Karpas-422 (cell line): Measurements from ENCODE around the gene EYA2. TPM values are rescaled to one million over a fixed set of nuclear protein-coding genes. Genes with fewer than 3 reads are reported as not detected.

ENCODE experiments used
- DNase-seq: peaks from one replicate; pipeline ENCODE4 v3.0.0-alpha.2; 2015
- H2AFZ ChIP-seq: fragments of 200-600 bp; sonication (generic); 2 replicates; pipeline ENCODE4 v1.6.1; 2014; ENCODE audit warnings: antibody characterized with exemption, low read length, mixed read lengths
- H3K27ac ChIP-seq: fragments of 200-600 bp; sonication (generic); 2 replicates; pipeline ENCODE4 v1.5.1; 2014; ENCODE audit warnings: mild to moderate bottlenecking, low read length, moderate library complexity
- H3K27me3 ChIP-seq: fragments of 200-600 bp; sonication (generic); 2 replicates; pipeline ENCODE4 v1.6.1; 2014; ENCODE audit warnings: low read length, mixed read lengths
- H3K36me3 ChIP-seq: fragments of 200-600 bp; sonication (generic); 2 replicates; pipeline ENCODE4 v1.6.1; 2014; ENCODE audit warnings: low read length, mixed read lengths; ENCODE audit not compliant: insufficient read depth
- H3K4me1 ChIP-seq: fragments of 200-600 bp; sonication (generic); 2 replicates; pipeline ENCODE4 v1.6.1; 2014; ENCODE audit warnings: mild to moderate bottlenecking, low read length, mixed read lengths
- H3K4me2 ChIP-seq: fragments of 200-600 bp; sonication (generic); 2 replicates; pipeline ENCODE4 v1.6.1; 2014; ENCODE audit warnings: low read length, low read depth, mild to moderate bottlenecking; ENCODE audit not compliant: poor library complexity, severe bottlenecking
- H3K4me3 ChIP-seq: fragments of 200-600 bp; sonication (generic); 2 replicates; pipeline ENCODE4 v1.5.1; 2014; ENCODE audit warnings: mild to moderate bottlenecking, antibody characterized with exemption, low read length, mixed read lengths
- H3K79me2 ChIP-seq: fragments of 200-600 bp; sonication (generic); 2 replicates; pipeline ENCODE4 v1.6.1; 2014; ENCODE audit warnings: mild to moderate bottlenecking, low read length, mixed read lengths
- H3K9ac ChIP-seq: fragments of 200-600 bp; sonication (generic); 2 replicates; pipeline ENCODE4 v1.6.0; 2014; ENCODE audit warnings: low read length
- H3K9me2 ChIP-seq: fragments of 200-600 bp; sonication (generic), shearing (Covaris generic); replicated peaks from 2 replicates; pipeline ENCODE4 v1.6.0; 2014; ENCODE audit warnings: mild to moderate bottlenecking, low read length, moderate library complexity; ENCODE audit not compliant: insufficient read depth
- H3K9me3 ChIP-seq: fragments of 300-700, 200-600 bp; sonication (generic); 2 replicates; pipeline ENCODE4 v1.6.1; 2014; ENCODE audit warnings: low read length, mixed read lengths
- H4K20me1 ChIP-seq: fragments of 200-600 bp; sonication (generic); 2 replicates; pipeline ENCODE4 v1.6.1; 2014; ENCODE audit warnings: mild to moderate bottlenecking, antibody characterized with exemption, low read length, low read depth; ENCODE audit not compliant: insufficient read depth
- total RNA-seq: library from RNA; depleted of rRNA; stranded (reverse); fragments of >200 nt; shearing (Covaris generic); gene quantifications from 2 replicates; pipeline ENCODE4 v1.2.3, GENCODE V29; 2014; ENCODE audit warnings: low replicate concordance

The EYA2 gene
- total RNA-seq, 1 experiment from 2014 or later = not detected

DNA sequence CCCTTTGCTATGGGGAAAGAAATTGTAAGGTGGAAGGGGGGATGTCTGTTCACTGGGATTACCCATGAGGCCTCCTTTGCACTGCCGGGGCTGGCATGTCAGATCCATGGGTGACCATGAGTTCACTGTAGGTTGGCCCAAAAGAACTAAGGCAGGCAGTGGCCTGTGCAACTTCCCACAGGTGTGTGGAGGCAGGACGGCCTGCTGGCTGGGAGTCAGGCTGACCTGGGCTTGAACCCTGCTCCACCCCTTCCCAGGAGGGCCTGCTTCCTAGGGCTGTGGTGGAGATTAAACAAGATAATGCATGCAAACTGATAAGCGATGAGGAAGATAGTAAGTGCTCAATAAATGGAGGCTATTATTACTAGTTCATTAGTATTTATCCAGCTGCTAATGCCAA lies 163.0 kb downstream of the EYA2 start:
- DNase-seq = no peak
- Histone ChIP-seq H3K4me3 (no peak overlapping the region), H3K4me2 (no peak overlapping the region), H2AFZ (no peak overlapping the region), H3K9ac (no peak overlapping the region), H3K9me3 (no peaks in the 10 kb centered on the region), H3K9me2 (no peaks in the 10 kb centered on the region), H3K27me3 (no peaks in the 10 kb centered on the region), H3K4me1 (no peaks in the 10 kb centered on the region), H3K36me3 (no peaks in the 10 kb centered on the region), H3K79me2 (no peaks in the 10 kb centered on the region), H3K27ac (no peak overlapping the region), H4K20me1 (no peaks in the 10 kb centered on the region)

DNA sequence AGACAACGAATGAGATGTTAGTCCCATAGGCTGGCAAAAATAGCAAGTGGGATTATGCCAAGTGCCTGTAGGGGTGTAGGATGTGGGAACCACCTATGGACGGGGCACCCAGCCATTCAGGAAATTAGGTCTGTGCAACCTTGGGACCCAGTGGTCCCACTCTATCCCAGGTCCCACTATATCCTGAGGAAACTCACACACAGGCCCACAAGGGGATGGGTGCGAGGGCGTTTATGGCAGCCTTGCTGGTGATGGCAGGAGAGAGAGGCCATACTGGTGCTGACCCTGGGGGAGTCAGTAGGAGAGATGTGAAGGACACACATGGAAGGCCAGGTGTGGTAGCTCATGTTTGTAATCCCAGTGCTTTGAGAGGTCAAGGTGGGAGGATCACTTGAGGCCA lies 163.6 kb downstream of the EYA2 start:
- no peaks in the 10 kb centered on the region for H3K27me3 ChIP-seq
- no peak overlapping the region for H3K4me3 ChIP-seq
- H3K4me1 ChIP-seq = no peaks in the 10 kb centered on the region
- no peak overlapping the region for H3K4me2 ChIP-seq
- H2AFZ ChIP-seq = no peak overlapping the region
- H3K9ac ChIP-seq = no peak overlapping the region
- no peaks in the 10 kb centered on the region for H3K9me2 ChIP-seq
- H3K79me2 ChIP-seq = no peaks in the 10 kb centered on the region
- no peaks in the 10 kb centered on the region for H3K9me3 ChIP-seq
- no peaks in the 10 kb centered on the region for H4K20me1 ChIP-seq
- no peak overlapping the region for H3K27ac ChIP-seq
- H3K36me3 ChIP-seq = no peaks in the 10 kb centered on the region
- DNase-seq = no peak

DNA sequence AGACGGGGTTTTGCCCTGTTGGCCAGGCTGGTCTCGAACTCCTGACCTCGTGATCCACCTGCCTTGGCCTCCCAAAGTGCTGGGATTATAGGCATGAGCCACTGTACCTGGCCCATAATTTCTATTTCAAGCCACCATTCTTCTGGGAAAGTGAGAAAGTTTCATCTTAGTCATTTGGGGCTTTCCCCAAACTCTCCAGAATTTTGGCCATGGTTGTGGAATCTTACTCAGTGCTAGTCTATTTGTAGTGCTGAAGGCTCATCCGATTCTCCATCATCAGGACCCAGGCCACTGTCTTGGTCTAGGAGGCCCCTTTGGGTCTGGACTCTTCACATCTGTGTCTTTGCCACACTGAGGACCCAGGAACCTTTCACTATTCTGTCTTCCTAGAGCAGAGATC lies 164.9 kb downstream of the EYA2 start:
- no peak for DNase-seq
- Histone ChIP-seq H3K79me2 (no peaks in the 10 kb centered on the region), H3K27ac (no peak overlapping the region), H3K36me3 (no peaks in the 10 kb centered on the region), H2AFZ (no peak overlapping the region), H3K4me2 (no peak overlapping the region), H3K9me3 (no peaks in the 10 kb centered on the region), H4K20me1 (no peaks in the 10 kb centered on the region), H3K4me3 (no peak overlapping the region), H3K9me2 (no peaks in the 10 kb centered on the region), H3K4me1 (peaks cover 5% of the 10 kb centered on the region), H3K9ac (no peak overlapping the region), H3K27me3 (no peaks in the 10 kb centered on the region)

DNA sequence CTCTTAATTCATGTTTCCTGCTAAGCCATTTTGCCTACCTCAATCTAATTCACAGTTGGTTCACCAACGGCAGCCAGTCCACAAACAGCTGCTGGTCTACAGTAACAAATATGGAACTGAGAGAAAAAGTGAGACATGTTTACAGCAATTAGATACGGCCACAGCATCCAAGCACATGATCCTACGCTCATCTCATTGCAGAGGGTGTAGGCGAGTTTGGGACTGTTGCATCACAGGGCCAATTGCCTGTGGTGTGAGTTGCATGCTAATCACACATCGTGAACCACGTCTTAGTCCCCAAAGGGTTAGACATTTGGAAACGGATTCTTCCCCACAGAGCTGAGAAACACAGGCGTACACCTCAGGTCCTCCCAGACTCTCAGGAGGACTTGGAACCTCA lies 166.9 kb downstream of the EYA2 start:
- Histone ChIP-seq H3K9me3 (no peaks in the 10 kb centered on the region), H3K36me3 (no peaks in the 10 kb centered on the region), H3K27ac (no peak overlapping the region), H3K9me2 (no peaks in the 10 kb centered on the region), H3K4me3 (no peak overlapping the region), H3K27me3 (no peaks in the 10 kb centered on the region), H3K9ac (no peak overlapping the region), H4K20me1 (no peaks in the 10 kb centered on the region), H2AFZ (no peak overlapping the region), H3K4me2 (no peak overlapping the region), H3K4me1 (peaks cover 5% of the 10 kb centered on the region), H3K79me2 (no peaks in the 10 kb centered on the region)
- no peak for DNase-seq

DNA sequence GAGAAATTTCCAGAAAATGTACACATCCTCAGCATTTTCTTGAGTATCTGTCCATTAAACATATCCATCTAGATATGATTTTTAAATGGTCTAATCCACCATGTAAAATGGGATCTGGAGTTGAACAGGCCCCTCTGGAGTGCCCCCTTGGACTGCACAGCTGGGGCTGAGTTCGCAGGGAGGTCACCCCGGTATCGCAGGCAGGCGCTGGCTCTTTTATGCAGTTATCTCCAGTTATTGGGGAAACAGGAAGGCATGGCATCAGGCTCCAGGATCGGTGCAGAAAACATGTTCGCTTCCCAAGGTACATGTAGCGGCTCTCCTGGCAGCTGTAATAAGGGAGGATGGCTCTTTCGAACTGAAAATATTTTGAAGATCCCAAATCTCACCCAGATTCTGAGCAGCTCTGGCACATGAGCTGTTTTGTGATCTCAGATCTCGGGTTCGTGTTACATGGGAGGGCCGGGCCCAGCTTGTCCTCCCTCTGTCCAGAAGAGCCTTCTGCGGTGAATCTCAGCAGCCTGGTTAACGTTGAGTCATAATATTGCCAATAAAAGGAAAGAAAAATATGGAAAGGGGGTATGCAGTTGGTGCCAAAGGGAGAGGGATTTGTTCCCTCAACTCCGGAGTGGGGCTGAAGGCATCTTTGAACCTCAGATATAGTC lies 167.7 kb downstream of the EYA2 start:
- H3K4me2 ChIP-seq = no peak overlapping the region
- peaks cover 5% of the 10 kb centered on the region for H3K4me1 ChIP-seq
- H3K9ac ChIP-seq = no peak overlapping the region
- no peaks in the 10 kb centered on the region for H4K20me1 ChIP-seq
- no peaks in the 10 kb centered on the region; the same call in 1 of the 2 replicates for H3K27me3 ChIP-seq
- no peaks in the 10 kb centered on the region for H3K9me3 ChIP-seq
- DNase-seq = no peak
- H3K4me3 ChIP-seq = no peak overlapping the region
- H3K9me2 ChIP-seq = no peaks in the 10 kb centered on the region
- no peaks in the 10 kb centered on the region for H3K79me2 ChIP-seq
- no peak overlapping the region for H2AFZ ChIP-seq
- H3K27ac ChIP-seq = no peak overlapping the region
- H3K36me3 ChIP-seq = no peaks in the 10 kb centered on the region

DNA sequence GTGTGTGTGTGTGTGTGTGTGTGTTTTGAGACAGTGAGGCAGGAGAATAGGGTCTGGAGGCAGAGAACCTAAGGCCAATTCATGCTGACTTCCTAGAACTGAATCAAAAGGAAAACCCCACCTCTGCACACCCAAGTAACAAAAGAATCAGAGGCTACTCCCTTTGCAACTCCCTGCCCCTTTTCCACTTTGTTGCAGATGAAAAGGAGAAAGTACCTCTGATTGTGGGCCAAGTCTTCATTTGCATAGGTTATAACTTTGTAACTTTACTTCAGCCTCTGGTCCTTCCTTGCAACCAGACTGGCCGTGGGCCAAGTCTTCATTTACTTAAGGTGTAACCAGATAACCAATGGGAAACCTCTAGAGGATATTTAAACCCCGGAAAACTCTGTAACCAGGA lies 168.8 kb downstream of the EYA2 start:
- Histone ChIP-seq H3K27ac (no peak overlapping the region), H3K9ac (no peak overlapping the region), H3K9me2 (no peaks in the 10 kb centered on the region), H3K79me2 (no peaks in the 10 kb centered on the region), H3K9me3 (0 out of 2 replicates have a peak, but pooled peaks cover 2% of the 10 kb centered on the region), H3K4me2 (no peak overlapping the region), H3K36me3 (no peaks in the 10 kb centered on the region), H2AFZ (no peak overlapping the region), H3K4me1 (peaks cover 5% of the 10 kb centered on the region), H3K4me3 (no peak overlapping the region), H4K20me1 (no peaks in the 10 kb centered on the region), H3K27me3 (no peaks in the 10 kb centered on the region; the same call in 1 of the 2 replicates)
- DNase-seq = no peak

DNA sequence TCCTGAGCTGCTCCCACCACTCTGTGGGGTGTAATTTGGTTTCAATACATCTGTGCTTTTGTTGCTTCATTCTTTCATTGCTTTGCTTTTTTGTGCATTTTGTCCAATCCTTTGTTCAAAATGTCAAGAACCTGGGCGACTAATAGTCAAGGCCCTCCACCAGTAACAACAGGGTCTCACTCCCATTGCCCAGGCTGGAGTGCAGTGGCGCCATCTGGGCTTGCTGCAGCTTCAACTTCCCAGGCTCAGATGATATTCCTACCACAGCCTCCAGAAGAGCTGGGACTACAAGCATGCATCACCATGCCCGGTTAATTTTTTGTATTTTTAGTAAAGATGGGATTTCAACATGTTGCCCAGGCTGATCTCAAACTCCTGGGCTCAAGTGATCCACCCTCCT lies 169.2 kb downstream of the EYA2 start:
- H3K9me2 ChIP-seq = no peaks in the 10 kb centered on the region
- no peak overlapping the region for H3K4me2 ChIP-seq
- DNase-seq = no peak
- no peaks in the 10 kb centered on the region for H3K36me3 ChIP-seq
- no peak overlapping the region for H2AFZ ChIP-seq
- H4K20me1 ChIP-seq = no peaks in the 10 kb centered on the region
- no peak overlapping the region for H3K4me3 ChIP-seq
- no peak overlapping the region for H3K27ac ChIP-seq
- H3K79me2 ChIP-seq = no peaks in the 10 kb centered on the region
- no peak overlapping the region for H3K9ac ChIP-seq
- H3K9me3 ChIP-seq = 0 out of 2 replicates have a peak, but pooled peaks cover 2% of the 10 kb centered on the region
- H3K4me1 ChIP-seq = peaks cover 5% of the 10 kb centered on the region
- no peaks in the 10 kb centered on the region; the same call in 1 of the 2 replicates for H3K27me3 ChIP-seq

DNA sequence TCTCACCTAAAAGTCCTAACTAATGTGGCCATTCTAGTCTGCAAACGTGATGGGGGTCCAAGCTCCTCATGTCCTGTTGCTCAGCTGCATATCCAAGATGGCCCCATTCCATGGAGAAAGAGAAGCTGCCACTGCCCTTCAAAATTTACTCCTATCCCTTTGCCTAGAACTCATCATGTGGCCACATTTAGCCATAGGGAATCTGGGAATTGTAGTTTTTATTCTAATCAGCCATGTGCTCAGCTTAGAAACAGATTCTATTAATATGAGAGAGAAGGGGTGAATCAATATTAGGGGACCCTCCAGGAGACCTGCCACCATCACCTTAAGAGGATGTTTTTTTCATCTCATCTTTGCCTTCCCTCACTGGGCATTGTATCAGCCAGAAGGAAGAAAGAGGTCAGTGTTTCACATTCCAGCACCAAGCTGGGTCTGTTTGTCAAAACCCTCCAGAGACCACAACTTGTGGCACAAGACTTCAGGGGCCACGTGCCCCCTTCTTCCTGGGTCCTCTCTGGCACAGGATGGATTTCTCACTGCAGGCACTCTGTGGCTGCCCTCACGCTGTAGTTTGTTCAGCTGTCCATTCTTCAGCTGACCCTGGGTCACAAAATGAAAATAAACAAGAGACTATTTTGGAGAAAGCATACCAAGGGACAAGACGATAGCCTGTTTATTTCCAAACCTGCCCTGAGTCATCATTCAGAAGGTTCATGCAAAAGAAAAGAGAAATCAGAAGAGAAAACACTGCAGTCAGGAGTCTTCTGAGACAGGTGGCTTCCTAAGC lies 172.0 kb downstream of the EYA2 start:
- Histone ChIP-seq H3K27ac (no peak overlapping the region), H3K36me3 (no peaks in the 10 kb centered on the region), H3K4me2 (no peak overlapping the region), H3K79me2 (no peaks in the 10 kb centered on the region), H4K20me1 (no peaks in the 10 kb centered on the region), H2AFZ (no peak overlapping the region), H3K27me3 (no peaks in the 10 kb centered on the region; the same call in 1 of the 2 replicates), H3K9me3 (0 out of 2 replicates have a peak, but pooled peaks cover 2% of the 10 kb centered on the region), H3K9ac (no peak overlapping the region), H3K4me1 (peaks cover 5% of the 10 kb centered on the region), H3K4me3 (no peak overlapping the region), H3K9me2 (no peaks in the 10 kb centered on the region)
- no peak for DNase-seq
